ENCODE results near the gene HIPK2.

HIPK2 gene

GRCh38 chr7:139783647-139784385 is 6.0 kb upstream of the HIPK2 start:
- no peak for DNase-seq

DNA sequence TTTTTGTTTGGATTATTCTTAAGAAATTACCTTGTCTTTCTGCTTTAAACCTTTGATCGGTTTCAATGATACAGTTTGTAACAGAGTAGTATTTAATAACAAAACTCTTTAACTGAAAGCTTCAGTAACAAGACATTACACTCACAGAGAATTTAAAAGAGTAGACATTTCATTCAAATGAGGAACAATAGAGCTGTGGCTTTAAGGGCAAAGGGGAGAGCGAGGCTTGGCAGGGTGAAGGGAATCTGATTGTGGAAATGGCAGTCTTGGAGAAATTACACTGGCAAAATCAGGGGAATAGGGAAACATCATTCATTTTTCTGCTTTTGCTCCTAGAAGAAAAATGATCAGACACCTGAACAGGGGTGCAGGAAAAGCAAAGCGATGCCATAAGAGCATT is 5.1 kb upstream of the HIPK2 start:
- DNase-seq: no peak

- peak in 13 of 51 donors; percentile 7 to 59 (median 34) for DNase-seq
Observed at GRCh38 chr7:139777133-139777891, 486 bp downstream of the HIPK2 start.

- peak in 5 of 51 donors; percentile 36 to 87 (median 41) for DNase-seq
Observed at GRCh38 chr7:139776486-139777132, 1.2 kb downstream of the HIPK2 start.

DNA sequence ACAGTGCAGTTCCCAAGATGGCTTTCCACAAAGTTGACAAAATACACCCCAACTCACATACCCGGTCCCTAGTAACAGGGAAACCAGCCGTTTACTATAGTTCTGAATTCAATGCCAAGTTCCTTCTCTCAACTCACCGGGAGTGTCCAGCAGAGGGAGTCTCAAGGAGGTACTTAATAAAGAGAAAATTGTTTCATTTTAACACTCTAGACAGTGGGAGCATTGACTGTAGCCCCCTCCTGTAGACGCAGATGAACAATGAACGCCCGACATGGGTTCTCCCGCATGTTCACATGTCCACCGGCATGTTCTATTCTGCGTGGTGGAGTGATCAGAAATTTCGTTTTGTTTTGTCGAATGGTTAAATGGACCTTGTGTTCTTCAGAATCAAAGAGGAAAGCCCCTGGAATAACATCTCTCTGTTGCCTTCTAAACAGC is 1.9 kb downstream of the HIPK2 start:
- DNase-seq: peak in 38 of 51 donors; percentile 8 to 85 (median 44)

GRCh38 chr7:139774376-139774775 is 3.4 kb downstream of the HIPK2 start:
- DNase-seq: no peak

- no peak for DNase-seq
Observed at GRCh38 chr7:139773371-139773770, 4.4 kb downstream of the HIPK2 start.

GRCh38 chr7:139772873-139773272 is 4.9 kb downstream of the HIPK2 start:
- no peak for DNase-seq

GRCh38 chr7:139772115-139772514 is 5.7 kb downstream of the HIPK2 start:
- no peak for DNase-seq

DNA sequence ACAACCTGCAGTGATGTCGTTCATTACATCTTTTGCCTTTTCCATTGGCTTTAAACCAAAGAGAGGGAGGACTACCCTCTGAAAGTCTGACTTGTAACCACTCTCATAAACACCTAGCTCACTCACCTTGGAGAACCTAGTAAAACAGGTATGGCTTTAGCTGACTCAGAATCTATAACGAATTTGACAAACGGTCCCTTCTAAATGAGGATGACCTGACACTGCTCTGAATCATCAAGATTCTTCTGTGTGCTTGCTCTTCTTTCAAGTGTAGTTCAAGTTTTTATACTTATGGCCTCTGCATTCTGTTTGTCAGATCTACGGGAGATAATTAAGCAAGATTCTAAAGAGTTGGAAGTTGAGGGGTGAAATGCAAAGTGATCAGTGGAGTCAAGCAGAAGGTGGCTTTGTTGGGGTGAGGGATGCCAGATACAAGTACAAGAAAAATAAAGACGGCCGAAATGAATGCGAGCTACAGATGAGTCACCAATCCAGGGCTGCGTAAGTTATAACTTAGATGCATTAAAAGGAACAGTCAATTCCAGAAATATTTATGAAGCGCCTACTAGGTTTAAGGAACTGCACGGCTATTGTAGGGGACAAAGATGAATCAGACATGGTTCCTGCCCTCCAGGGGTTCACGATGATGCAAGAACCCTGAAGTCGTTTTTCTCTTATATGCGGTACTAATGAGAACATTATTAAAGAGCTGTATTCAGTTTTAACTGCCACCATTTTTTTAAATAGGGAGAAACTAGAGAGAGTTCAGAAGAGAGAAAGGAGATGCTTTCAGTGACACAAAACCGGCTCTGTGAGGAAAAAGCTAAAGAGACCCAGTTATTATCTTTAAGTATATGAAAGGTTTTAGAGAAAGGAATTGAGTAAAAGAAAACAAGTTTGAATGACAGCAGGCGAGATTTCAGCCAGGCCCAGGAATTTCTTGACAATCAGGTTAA is 6.5 kb downstream of the HIPK2 start:
- DNase-seq: no peak

DNA sequence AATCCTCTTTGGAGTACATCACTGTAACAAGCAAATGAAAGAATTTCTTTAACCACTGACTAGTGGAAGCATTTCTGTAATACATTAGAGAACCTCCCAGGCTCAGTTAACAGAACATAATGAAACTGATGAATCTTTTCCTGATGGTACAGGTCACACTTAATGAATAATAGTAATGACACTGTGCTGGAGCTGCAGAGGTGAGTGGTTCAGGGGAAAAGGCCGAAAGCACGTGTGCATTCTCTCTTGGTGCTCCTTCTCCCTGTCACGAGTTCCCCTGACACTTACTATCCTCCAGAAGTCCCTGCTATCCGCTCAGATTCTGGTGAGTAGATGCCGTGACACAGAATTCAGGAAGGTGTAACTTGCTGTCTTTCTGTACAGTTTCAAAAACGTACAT is 8.0 kb downstream of the HIPK2 start:
- DNase-seq: no peak

- DNase-seq: no peak
Observed at GRCh38 chr7:139769066-139769465, 8.7 kb downstream of the HIPK2 start.

- no peak for DNase-seq
Observed at GRCh38 chr7:139768249-139768824, 9.5 kb downstream of the HIPK2 start.

DNA sequence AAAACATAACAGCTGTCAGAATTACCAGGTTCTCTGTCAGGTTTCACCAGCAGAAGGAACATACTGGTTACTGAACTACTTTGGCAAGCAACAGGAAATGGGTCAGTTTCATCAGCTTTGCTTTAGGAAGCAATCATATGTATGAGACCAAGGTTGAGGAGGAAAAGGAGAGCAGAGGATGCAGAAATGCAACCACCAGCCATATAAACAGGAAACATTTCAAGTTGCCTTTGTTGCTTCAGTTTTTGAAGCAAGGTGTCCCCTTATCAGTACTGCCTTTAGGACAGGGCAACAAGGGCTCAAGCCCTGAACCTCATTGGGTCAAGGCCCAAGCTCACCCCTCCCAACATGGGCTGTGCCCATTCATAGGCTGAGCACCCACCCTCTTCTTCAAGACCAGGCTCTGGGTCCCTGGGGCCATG is 10.2 kb downstream of the HIPK2 start:
- no peak for DNase-seq

DNA sequence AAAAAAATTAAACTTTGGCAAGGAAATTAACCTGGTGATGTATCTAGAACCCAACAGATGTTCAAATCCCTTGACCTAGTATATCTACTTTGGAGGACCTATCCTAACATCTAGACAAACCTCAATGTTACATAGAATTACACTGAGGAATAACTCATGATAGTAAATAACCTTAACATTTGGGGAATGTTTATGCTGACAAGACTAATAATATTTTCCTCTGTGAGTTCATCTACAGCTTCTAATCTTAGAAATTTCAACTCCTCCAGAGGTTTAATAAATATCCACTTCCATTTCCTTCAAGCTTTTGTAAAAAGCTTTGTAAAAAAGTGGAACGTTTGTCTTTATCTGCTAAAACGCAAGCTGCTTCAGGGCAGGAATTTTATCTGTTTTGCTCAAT is 12.7 kb downstream of the HIPK2 start:
- DNase-seq: no peak

GRCh38 chr7:139763330-139763729 is 14.5 kb downstream of the HIPK2 start:
- DNase-seq: no peak

GRCh38 chr7:139762886-139763285 is 14.9 kb downstream of the HIPK2 start:
- DNase-seq: no peak

DNA sequence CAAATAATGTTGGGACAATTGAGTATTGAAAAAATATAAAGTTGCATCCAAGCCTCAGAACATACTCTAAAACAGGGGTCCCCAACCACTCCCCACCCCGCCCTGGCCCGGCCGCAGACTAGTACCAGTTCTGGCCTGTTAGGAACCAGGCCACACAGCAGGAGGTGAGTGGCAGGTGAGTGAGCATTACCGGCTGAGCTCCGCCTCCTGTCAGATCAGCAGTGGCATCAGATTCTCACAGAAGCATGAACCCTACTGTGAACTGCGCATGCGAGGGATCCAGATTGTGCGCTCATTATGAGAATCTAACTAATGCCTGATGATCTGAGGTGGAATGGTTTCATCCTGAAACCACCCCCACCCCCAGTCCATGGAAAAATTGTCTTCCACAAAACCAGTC is 19.4 kb downstream of the HIPK2 start:
- DNase-seq: no peak

DNA sequence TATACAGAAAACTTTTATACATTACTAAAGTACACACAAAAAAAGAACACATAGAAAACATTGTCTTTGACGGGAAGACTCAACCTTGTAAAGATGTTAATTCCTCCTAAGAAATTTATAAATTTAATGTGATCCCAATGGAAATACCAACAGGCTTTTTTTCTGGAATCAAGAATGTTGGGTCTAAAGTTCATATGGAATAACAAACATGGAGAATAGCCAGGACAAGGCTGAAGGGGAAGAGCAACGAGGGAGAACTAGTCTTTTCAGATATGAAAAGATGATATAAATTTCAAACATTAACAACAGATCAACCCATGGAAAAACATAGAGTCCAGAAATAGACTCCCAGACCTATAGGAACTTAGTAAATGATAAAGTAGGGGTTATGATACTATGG is 19.8 kb downstream of the HIPK2 start:
- DNase-seq: no peak

- no peak for DNase-seq
Observed at GRCh38 chr7:139753693-139754111, 24.1 kb downstream of the HIPK2 start.

Data from hypothalamus (tissue), 51 donors.